Tibial artery (tissue), 4 donors: ENCODE data around the gene ASB6.
"Not testable (repeated sequence)": the region's sequence is repeated elsewhere in the genome, so short reads cannot be mapped to it uniquely, and the experiment has no call there.

ENCODE experiments used
- DNase-seq, 2 donors: peaks; one replicate each; pipeline ENCODE4 v3.0.0-alpha.2; 2019
- H3K27ac ChIP-seq, 2 donors: fragments of 200-600 bp; sonication (generic) in 1 of 2; 1 replicate in 1 of 2; 2 replicates in 1 of 2; pipeline ENCODE4 v1.5.1; 2018 to 2019; ENCODE audit warnings: mild to moderate bottlenecking in 1 of 2
- H3K27me3 ChIP-seq, 2 donors: fragments of 200-600 bp; sonication (generic) in 1 of 2; one replicate each; pipeline versions ENCODE4 v1.5.1 to v1.6.0; 2016 to 2019
- H3K36me3 ChIP-seq, 3 donors: fragments of 200-600 bp; sonication (generic) in 2 of 3; one replicate each; pipeline ENCODE4 v1.5.1; 2016 to 2019; ENCODE audit warnings: mild to moderate bottlenecking in 2 of 3
- H3K4me1 ChIP-seq, 4 donors: fragments of 200-600 bp; sonication (generic) in 2 of 4; 1 replicate in 3 of 4; 2 replicates in 1 of 4; pipeline ENCODE4 v1.5.1; 2016 to 2019
- H3K4me3 ChIP-seq, 2 donors: fragments of 200-600 bp; sonication (generic) in 1 of 2; 1 replicate in 1 of 2; 2 replicates in 1 of 2; pipeline ENCODE4 v1.5.1; 2018 to 2019; ENCODE audit warnings: mild to moderate bottlenecking in 2 of 2
- H3K9me3 ChIP-seq, 3 donors: fragments of 200-600 bp; sonication (generic) in 1 of 3; one replicate each; pipeline ENCODE4 v1.5.1; 2016 to 2019
- intact Hi-C: fragments of 100-400 bp; cut with DNase I; formaldehyde crosslinking; loops from one replicate; pipeline ENCODE4 v1.15.0; 2023; ENCODE audit warnings: low total_unique reads
- TF ChIP-seq, protein P1 (sequence below), 2 experiments: fragments of 200-600 bp in 1 of 2; fragments of 450-650 bp in 1 of 2; IDR thresholded peaks; one replicate each; pipeline ENCODE4 v1.5.1; 2017 to 2019; ENCODE audit warnings: antibody characterized with exemption in 2 of 2, mild to moderate bottlenecking in 1 of 2, moderate library complexity in 1 of 2

The ASB6 gene

DNA sequence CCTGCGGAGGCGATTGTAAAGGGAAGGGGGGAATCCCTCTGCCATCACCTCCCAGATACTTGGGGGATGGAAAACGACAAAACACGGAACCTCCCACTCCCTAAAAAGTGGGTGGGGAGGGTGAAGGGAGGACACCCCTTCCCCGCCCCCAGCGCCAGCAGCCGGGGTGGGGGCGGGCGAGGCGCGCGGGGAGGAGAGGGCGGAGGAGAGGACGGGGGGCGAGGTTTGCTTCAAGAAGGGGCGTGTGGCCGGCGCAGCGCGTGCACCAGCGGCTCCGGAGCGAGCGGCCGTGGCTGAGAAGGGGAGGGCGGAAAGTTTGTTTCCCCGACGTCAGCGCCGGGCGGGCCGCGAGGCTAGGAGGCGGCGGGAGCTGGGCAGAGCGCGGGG, 23.4 kb upstream of the ASB6 start, which contains the start of gene PRRX2:
Gene PRRX2, plus strand, starts transcription at position 259 of the 387 bp plus-strand sequence. CDS start 221 bp downstream, outside the sequence.
- intact Hi-C loops, result no loop called here
- H3K27me3 ChIP-seq, result no peaks in the 10 kb centered on the region
- no peaks in the 10 kb centered on the region for H3K36me3 ChIP-seq
- peak; percentile 71 to 81 for DNase-seq
- H3K4me1 ChIP-seq, result peaks cover 0 to 44% (median 29%) of the 10 kb centered on the region in 4 donors
- peak within 1 kb of the TSS; percentile 68 to 80 for H3K27ac ChIP-seq
- H3K9me3 ChIP-seq, result no peaks in the 10 kb centered on the region
- H3K4me3 ChIP-seq, result peak within 1 kb of the TSS; percentile 59 to 62
- TF ChIP-seq, protein P1, sequence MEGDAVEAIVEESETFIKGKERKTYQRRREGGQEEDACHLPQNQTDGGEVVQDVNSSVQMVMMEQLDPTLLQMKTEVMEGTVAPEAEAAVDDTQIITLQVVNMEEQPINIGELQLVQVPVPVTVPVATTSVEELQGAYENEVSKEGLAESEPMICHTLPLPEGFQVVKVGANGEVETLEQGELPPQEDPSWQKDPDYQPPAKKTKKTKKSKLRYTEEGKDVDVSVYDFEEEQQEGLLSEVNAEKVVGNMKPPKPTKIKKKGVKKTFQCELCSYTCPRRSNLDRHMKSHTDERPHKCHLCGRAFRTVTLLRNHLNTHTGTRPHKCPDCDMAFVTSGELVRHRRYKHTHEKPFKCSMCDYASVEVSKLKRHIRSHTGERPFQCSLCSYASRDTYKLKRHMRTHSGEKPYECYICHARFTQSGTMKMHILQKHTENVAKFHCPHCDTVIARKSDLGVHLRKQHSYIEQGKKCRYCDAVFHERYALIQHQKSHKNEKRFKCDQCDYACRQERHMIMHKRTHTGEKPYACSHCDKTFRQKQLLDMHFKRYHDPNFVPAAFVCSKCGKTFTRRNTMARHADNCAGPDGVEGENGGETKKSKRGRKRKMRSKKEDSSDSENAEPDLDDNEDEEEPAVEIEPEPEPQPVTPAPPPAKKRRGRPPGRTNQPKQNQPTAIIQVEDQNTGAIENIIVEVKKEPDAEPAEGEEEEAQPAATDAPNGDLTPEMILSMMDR (IDR thresholded peaks at IDR 0.05), result no peak

DNA sequence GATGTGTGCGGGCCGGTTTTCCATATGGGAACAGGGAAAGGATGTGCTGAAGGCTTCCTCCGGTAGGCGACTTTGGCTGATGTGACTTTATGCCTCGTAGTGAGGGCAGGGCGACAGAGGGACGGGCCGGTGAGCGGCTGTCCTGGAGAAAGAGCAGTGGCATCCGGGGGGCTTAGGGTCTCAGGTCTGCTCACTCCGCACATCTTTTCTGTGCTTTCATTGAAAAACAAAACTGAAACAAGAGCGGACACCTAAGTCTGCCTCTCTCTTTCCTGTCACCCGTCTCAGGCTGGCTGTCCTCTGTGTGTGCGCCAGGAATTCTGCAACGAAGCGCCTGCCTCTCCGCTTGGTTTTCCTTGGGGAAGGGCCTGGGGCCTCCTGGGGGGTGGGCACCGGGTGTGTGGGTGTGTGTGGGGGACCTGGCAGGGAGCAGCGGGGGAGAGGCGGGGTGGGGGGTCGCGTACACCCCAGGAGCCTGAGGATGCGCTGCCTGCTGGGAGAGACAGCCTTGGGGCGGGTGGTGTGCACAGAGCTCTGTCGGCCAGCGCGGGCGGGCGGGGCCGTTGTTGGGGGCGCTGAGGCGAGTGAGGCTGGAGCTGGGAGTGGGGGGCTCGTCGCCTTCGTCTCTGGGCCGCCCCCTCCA, 22.9 kb upstream of the ASB6 start:
- Histone ChIP-seq H3K27ac (peak overlapping the region; percentile 68 to 80), H3K9me3 (no peaks in the 10 kb centered on the region), H3K4me1 (peaks cover 0 to 39% (median 28%) of the 10 kb centered on the region in 4 donors), H3K36me3 (no peaks in the 10 kb centered on the region), H3K27me3 (no peaks in the 10 kb centered on the region), H3K4me3 (peak overlapping the region; percentile 59 to 62)
- intact Hi-C loops, result no loop called here
- TF ChIP-seq, protein P1 (IDR thresholded peaks at IDR 0.05), result no peak
- DNase-seq, result peak in 1 of 2 donors; percentile 76

DNA sequence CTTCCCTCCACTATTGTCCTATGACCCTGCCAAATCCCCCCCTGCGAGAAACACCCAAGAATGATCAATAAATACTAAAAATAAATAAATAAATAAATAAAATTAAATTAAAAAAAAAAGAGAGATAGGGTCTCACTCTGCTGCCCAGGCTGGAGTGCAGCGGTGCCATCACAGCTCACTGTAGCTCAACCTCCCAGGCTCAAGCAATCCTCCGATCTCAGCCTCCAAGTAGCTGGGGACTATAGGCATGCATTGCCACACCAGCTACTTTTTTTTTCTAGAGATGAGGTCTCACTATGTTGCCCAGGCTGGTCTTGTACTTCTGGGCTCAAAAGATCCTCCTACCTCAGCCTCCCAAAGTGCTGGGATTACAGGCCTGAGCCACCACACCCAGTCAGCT, 20.3 kb upstream of the ASB6 start:
- H3K4me1 ChIP-seq, result peaks cover 0 to 17% (median 9%) of the 10 kb centered on the region in 4 donors
- H3K9me3 ChIP-seq, H3K27ac ChIP-seq, H3K4me3 ChIP-seq, DNase-seq, H3K36me3 ChIP-seq, H3K27me3 ChIP-seq, intact Hi-C loops: not testable (repeated sequence)

DNA sequence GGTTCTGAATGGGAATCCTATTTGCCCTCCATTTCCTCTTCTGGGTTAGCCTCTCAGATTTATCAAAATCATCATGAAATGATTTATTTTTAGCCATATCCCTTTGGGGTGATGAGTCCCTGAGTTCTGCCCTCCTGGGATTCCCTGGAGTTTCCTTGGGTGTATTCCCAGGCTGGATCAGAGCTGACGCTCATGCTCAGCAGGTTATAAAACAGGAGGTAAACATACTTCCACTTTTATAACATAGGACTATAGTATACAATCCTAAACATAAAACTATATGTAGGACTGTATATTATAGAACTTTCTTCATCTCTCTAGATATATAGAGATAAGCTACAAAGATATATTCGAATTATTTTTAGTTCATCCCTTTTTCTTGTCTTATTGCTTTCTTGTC, 19.1 kb upstream of the ASB6 start:
- intact Hi-C loops, result no loop called here
- no peaks in the 10 kb centered on the region for H3K27me3 ChIP-seq
- H3K27ac ChIP-seq, result no peak overlapping the region
- no peaks in the 10 kb centered on the region for H3K9me3 ChIP-seq
- DNase-seq, result no peak
- H3K4me3 ChIP-seq, result no peak overlapping the region
- TF ChIP-seq, protein P1 (IDR thresholded peaks at IDR 0.05), result no peak
- no peaks in the 10 kb centered on the region for H3K36me3 ChIP-seq
- peaks cover 0 to 7% (median 3%) of the 10 kb centered on the region in 4 donors for H3K4me1 ChIP-seq

GRCh38 chr9:129656795-129657390, 14.9 kb upstream of the ASB6 start:
- intact Hi-C loops, result no loop called here
- no peaks in the 10 kb centered on the region for H3K36me3 ChIP-seq
- TF ChIP-seq, protein P1 (IDR thresholded peaks at IDR 0.05), result no peak
- no peak overlapping the region for H3K27ac ChIP-seq
- no peaks in the 10 kb centered on the region for H3K4me1 ChIP-seq
- no peaks in the 10 kb centered on the region for H3K27me3 ChIP-seq
- DNase-seq, result no peak
- H3K4me3 ChIP-seq, result no peak overlapping the region
- no peaks in the 10 kb centered on the region for H3K9me3 ChIP-seq

DNA sequence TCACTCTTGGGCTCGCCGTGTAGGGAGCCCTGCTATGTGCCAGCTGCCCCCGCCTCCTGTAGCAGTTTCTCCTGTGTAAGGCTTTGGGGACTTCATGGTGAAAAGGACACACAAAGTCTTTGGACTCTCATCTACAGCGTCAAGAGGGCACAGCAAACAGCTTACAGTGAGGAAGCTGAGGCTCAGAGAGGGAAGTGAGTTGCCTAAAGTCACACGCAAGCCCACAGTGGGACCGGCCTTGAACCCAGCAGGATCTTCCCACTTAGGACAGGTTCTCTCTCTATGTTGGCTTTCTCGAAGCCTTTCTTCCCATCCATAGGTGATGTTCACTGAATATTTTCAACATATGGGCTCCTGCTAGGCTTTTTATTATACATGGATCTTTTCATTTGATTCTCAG, 13.7 kb upstream of the ASB6 start:
- H3K36me3 ChIP-seq, result no peaks in the 10 kb centered on the region
- no peaks in the 10 kb centered on the region for H3K9me3 ChIP-seq
- no peak for DNase-seq
- intact Hi-C loops, result no loop called here
- TF ChIP-seq, protein P1 (IDR thresholded peaks at IDR 0.05), result no peak
- H3K4me1 ChIP-seq, result peaks cover 0 to 4% (median 1%) of the 10 kb centered on the region in 4 donors
- no peak overlapping the region for H3K27ac ChIP-seq
- no peaks in the 10 kb centered on the region for H3K27me3 ChIP-seq
- no peak overlapping the region for H3K4me3 ChIP-seq
